Cardiac muscle cell (in vitro differentiated cells and primary cell): Measurements from ENCODE around the gene ERBB4. TPM values are rescaled to one million over a fixed set of nuclear protein-coding genes. Genes with fewer than 3 reads are reported as not detected.

Source experiments
- DNase-seq, 2 donors: peaks; one replicate each; pipeline versions ENCODE4 v3.0.0 to v3.0.0-alpha.2; 2010 to 2017; ENCODE audit warnings: low read depth in 1 of 2, low spot score in 1 of 2
- H3K27ac ChIP-seq: fragments of 200-600 bp; sonication (generic); 2 replicates; pipeline ENCODE4 v1.5.1; 2016
- H3K27me3 ChIP-seq: fragments of 200-600 bp; sonication (generic); 2 replicates; pipeline ENCODE4 v1.6.0; 2016; ENCODE audit warnings: control low read depth
- H3K36me3 ChIP-seq: fragments of 200-600 bp; sonication (generic); 2 replicates; pipeline ENCODE4 v1.5.1; 2016; ENCODE audit warnings: control low read depth
- H3K4me1 ChIP-seq: fragments of 200-600 bp; sonication (generic); 2 replicates; pipeline ENCODE4 v1.8.1; 2017; ENCODE audit warnings: low read depth, mild to moderate bottlenecking, mixed run types
- H3K4me3 ChIP-seq: fragments of 200-600 bp; sonication (generic); 2 replicates; pipeline ENCODE4 v1.5.1; 2016; ENCODE audit warnings: mild to moderate bottlenecking
- H3K9me3 ChIP-seq: fragments of 200-600 bp; sonication (generic); 2 replicates; pipeline ENCODE4 v1.5.1; 2017; ENCODE audit warnings: low read depth, mild to moderate bottlenecking, control low read depth
- polyA plus RNA-seq: library from polyadenylated mRNA; unstranded; fragments of >200 nt; fragmentation: Nextera tagmentation; extraction: Ambion mirVana; gene quantifications from 2 replicates; pipeline ENCODE4 v1.2.1, GENCODE V29; 2016
- total RNA-seq: library from RNA; depleted of rRNA; stranded (reverse); fragments of >200 nt; gene quantifications from 2 replicates; pipeline ENCODE4 v1.2.3, GENCODE V29; 2016
- TF ChIP-seq, protein P1 (sequence below): IDR thresholded peaks from 2 replicates; pipeline ENCODE4 v1.5.1; 2012; ENCODE audit warnings: low read depth, mild to moderate bottlenecking, low read length

Gene ERBB4
- total and polyA plus RNA-seq, 2 experiments from 2014 or later = 38.1 to 42.1 TPM

DNA sequence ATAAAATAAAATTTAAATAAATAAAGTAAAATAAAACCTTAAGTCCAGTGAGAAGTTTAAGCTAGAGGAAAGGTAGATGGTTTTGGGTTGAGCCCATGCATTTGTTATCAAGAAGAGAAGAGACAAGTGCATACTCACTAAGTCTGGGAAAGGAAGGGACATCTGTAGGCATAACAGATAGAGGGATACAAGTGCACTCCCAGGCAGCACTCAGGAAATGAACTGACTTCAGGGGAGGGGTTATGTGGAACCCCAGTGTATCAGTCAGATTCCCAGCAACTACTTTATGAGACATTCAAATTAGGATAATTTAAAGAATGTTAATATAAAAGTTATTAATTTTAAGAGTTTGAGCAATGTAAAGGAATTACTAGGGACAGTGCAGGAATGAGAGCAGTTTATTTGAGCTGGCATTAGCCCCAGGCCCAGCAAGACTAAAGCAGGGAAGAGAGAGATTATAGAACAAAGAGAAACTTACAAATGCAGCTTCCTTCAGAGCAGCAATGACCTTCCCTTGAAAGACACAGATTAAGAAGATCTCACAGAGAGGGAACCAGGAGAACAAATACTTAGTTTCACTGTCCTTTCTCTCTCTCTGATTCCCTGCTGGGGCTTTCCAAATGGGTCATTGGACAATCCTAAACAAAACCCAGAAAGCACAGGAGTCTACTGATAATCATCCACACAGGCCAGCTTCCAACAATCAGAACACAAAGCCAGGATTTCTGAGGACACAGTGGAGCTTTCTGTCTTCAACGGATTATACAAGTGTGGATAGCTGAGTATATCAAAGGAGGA is 109.7 kb downstream of the ERBB4 start:
- Histone ChIP-seq H3K4me1 (peaks cover 10% of the 10 kb centered on the region), H3K36me3 (no peaks in the 10 kb centered on the region), H3K4me3 (no peak overlapping the region), H3K9me3 (no peaks in the 10 kb centered on the region), H3K27ac (peak overlapping the region; percentile 77), H3K27me3 (no peaks in the 10 kb centered on the region)
- DNase-seq = no peak
- TF ChIP-seq, protein P1, sequence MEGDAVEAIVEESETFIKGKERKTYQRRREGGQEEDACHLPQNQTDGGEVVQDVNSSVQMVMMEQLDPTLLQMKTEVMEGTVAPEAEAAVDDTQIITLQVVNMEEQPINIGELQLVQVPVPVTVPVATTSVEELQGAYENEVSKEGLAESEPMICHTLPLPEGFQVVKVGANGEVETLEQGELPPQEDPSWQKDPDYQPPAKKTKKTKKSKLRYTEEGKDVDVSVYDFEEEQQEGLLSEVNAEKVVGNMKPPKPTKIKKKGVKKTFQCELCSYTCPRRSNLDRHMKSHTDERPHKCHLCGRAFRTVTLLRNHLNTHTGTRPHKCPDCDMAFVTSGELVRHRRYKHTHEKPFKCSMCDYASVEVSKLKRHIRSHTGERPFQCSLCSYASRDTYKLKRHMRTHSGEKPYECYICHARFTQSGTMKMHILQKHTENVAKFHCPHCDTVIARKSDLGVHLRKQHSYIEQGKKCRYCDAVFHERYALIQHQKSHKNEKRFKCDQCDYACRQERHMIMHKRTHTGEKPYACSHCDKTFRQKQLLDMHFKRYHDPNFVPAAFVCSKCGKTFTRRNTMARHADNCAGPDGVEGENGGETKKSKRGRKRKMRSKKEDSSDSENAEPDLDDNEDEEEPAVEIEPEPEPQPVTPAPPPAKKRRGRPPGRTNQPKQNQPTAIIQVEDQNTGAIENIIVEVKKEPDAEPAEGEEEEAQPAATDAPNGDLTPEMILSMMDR = no peak

DNA sequence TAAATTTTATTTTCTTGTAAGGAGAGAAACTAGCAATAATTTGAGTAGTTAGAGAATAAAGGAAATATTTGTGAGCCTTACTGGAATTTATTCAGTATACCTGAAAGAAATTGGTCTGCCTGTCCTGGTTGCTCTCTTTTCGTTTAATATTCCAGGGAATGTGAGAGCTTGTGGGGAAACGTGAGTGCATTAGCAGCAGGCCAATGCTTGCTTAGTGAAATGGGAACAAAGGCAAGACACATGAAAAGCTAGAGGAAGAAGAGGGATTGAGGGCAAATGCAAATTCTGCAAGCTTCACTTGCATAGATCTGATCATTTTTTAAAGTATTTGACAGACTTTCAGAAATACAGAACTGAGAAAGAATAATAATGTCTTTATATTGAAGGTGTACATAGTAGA is 111.0 kb downstream of the ERBB4 start:
- TF ChIP-seq, protein P1 = no peak
- peaks cover 10% of the 10 kb centered on the region for H3K4me1 ChIP-seq
- no peak for DNase-seq
- no peaks in the 10 kb centered on the region for H3K36me3 ChIP-seq
- no peak overlapping the region for H3K27ac ChIP-seq
- no peaks in the 10 kb centered on the region for H3K27me3 ChIP-seq
- no peak overlapping the region for H3K4me3 ChIP-seq
- H3K9me3 ChIP-seq = no peaks in the 10 kb centered on the region

DNA sequence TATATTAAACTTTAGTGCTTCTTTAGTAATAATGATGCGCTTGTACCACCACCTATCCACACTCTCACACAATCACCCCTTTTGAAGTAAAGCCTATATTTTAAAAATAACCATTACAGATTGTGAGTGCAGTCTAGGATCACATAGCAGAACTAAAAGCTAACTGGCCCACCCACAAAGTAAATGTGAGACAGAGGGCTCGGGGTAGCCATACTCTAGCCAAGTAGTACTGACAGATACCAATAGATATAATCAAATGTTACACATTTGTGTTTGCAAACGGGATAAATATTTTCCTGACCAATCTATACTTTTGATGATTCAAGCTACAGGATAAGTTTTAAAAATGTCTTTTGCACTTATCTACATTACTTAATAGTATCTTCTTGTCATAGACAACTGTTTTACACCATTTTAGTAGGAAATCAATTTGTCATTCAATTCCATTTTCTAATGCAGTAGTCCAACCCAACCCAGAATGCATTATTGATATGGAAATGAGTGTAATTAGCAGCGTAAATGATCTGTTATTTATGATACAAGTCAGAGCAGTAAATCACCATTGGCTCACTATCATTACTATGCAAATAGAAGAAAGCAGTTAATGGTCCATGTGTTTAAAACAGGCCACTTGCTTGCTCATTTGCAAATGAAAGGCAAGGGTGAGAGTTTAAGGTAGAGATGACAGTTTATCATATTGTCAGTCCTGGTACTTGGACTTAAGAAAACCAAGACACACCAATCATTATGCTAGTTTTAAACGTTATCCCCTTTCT is 111.8 kb downstream of the ERBB4 start:
- TF ChIP-seq, protein P1 = no peak
- no peak for DNase-seq
- no peaks in the 10 kb centered on the region for H3K36me3 ChIP-seq

DNA sequence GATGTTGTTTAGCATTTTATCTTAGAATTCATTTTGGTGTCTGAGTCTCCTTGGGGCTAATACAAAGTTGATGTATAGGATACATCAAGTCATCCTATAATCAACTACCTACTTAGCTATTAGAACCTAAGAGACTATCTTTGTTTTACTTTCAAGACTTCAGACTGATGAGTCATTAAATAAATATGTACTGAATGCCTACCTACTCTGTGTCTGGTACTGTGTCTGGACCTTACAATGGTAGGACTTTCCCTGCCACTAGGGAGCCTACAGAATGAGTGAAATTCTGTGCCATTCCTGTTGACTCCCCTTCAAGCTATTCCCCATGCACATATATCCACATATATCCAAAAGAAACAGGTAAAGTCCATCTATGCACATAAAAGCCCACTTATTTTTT is 114.5 kb downstream of the ERBB4 start:
- DNase-seq = no peak
- Histone ChIP-seq H3K36me3 (no peaks in the 10 kb centered on the region), H3K27ac (no peak overlapping the region), H3K4me1 (peaks cover 10% of the 10 kb centered on the region), H3K4me3 (no peak overlapping the region), H3K27me3 (no peaks in the 10 kb centered on the region), H3K9me3 (no peaks in the 10 kb centered on the region)
- TF ChIP-seq, protein P1 = no peak

More for the DNA sequence above, 111.8 kb downstream of the ERBB4 start:
- H3K27ac ChIP-seq = no peak overlapping the region
- H3K4me3 ChIP-seq = no peak overlapping the region
- H3K4me1 ChIP-seq = peaks cover 10% of the 10 kb centered on the region
- no peaks in the 10 kb centered on the region for H3K27me3 ChIP-seq
- H3K9me3 ChIP-seq = no peaks in the 10 kb centered on the region

DNA sequence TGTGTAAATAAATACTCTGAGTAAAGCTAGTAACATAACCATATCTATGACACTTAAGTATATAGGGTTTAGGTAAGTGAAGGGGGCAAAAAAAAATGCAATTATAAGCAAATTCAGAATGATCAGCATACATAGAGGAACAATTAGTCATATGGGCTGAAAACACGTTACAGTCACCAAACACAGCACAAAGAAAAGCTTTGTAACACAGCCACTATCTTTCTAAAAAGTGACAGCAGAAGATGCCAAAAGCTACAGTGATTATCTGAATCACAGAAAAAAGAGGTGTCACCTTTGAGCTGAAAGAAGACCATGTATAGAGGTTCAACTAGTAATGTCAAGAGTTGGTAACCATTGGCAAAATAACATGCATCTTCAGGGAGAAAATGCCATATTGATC is 115.5 kb downstream of the ERBB4 start:
- no peak overlapping the region for H3K4me3 ChIP-seq
- no peak overlapping the region for H3K27ac ChIP-seq
- TF ChIP-seq, protein P1 = no peak
- H3K4me1 ChIP-seq = peaks cover 3% of the 10 kb centered on the region
- H3K9me3 ChIP-seq = no peaks in the 10 kb centered on the region
- no peaks in the 10 kb centered on the region for H3K36me3 ChIP-seq
- no peak for DNase-seq
- H3K27me3 ChIP-seq = no peaks in the 10 kb centered on the region
